ENCODE data around the gene HIPK2.

- no peak for TF ChIP-seq CTCF (conservative IDR thresholded peaks at IDR 0.05 in 1 of 2, IDR thresholded peaks at IDR 0.05 in 1 of 2; ENCODE audit: extremely low read depth in 1 of 2, insufficient read depth in 1 of 2, low read depth in 1 of 2, low read length in 2 of 2)
- TF ChIP-seq EZH2 (IDR thresholded peaks at IDR 0.05; ENCODE audit: borderline replicate concordance, low read length) = no peak
These were observed 253.6 kb downstream of the HIPK2 start for GRCh38 chr7:139523968-139524815.
